ENCODE measurements around the gene SYNE1.

Gene SYNE1

DNA sequence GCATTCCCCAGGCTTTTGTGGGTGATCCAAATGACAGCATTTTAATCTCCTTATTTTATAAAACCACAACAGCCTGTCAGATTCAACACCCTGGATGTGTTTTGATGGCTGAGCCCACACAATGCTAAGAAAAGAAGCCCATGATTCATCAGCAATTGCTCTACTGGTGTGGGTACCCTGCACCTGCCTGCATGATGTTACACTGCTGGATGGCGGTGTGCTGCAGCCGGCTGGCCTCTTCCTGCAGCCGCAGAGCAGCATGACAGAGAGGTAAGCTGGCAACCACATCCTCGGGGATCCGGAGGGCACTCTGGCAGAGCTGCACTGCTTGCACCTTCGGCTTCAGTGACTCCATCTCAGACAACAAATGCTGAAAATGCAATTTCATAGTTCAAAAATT, 327.5 kb downstream of the SYNE1 start:
- Mint-ChIP-seq H3K4me1 (peaks cover 8% of the 10 kb centered on the region), H3K36me3 (ENCODE audit: low read depth) (no peaks in the 10 kb centered on the region), H3K4me3 (no peak overlapping the region), H3K27ac (no peak overlapping the region), H3K27me3 (ENCODE audit: low read depth, poor library complexity) (peaks cover 4% of the 10 kb centered on the region), H3K9me3 (no peaks in the 10 kb centered on the region)
- DNase-seq = no peak
- TF ChIP-seq, protein P1, sequence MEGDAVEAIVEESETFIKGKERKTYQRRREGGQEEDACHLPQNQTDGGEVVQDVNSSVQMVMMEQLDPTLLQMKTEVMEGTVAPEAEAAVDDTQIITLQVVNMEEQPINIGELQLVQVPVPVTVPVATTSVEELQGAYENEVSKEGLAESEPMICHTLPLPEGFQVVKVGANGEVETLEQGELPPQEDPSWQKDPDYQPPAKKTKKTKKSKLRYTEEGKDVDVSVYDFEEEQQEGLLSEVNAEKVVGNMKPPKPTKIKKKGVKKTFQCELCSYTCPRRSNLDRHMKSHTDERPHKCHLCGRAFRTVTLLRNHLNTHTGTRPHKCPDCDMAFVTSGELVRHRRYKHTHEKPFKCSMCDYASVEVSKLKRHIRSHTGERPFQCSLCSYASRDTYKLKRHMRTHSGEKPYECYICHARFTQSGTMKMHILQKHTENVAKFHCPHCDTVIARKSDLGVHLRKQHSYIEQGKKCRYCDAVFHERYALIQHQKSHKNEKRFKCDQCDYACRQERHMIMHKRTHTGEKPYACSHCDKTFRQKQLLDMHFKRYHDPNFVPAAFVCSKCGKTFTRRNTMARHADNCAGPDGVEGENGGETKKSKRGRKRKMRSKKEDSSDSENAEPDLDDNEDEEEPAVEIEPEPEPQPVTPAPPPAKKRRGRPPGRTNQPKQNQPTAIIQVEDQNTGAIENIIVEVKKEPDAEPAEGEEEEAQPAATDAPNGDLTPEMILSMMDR (IDR thresholded peaks at IDR 0.05) = no peak

DNA sequence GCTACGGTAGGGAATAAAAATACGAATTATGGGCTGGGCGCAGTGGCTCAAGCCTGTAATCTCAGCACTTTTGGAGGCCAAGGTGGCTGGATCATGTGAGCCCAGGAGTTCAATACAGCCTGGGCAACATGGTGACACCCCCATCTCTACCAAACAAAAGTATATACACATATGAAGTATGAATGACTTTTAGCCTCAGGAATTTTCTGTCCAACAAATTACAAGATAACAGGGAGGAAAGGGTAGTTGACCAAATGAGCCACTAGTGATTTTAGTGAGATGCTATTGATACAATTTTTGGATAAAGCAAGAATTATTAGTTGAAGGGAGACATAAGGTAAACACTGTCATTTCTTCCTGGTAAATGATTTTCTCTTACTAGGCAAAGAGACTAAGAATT, 328.2 kb downstream of the SYNE1 start:
- no peaks in the 10 kb centered on the region for H3K36me3 Mint-ChIP-seq (ENCODE audit: low read depth)
- no peak overlapping the region for H3K4me3 Mint-ChIP-seq
- H3K4me1 Mint-ChIP-seq = peaks cover 4% of the 10 kb centered on the region
- H3K27ac Mint-ChIP-seq = no peak overlapping the region
- peaks cover 7% of the 10 kb centered on the region for H3K27me3 Mint-ChIP-seq (ENCODE audit: low read depth, poor library complexity)
- no peak for DNase-seq
- TF ChIP-seq, protein P1 (IDR thresholded peaks at IDR 0.05) = no peak
- H3K9me3 Mint-ChIP-seq = no peaks in the 10 kb centered on the region

DNA sequence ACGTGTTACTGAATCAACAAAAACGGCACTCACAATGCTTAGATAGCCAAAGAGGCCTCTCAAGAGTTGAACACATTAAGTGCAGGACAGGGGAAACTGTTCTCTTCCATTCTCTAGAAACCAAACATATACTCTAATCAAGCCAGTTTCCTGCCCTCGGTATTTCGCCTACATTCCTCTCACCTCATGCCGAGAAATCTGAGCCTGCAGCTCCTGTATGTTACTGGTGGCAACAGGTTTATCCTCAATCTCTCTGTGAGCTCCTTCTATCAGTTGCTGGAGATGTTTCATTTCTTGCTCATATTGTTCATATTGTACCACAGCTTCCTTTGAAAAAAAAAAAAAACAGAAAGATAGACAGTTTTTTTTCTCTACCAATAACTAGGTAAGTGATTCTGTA, 328.9 kb downstream of the SYNE1 start:
- no peak overlapping the region for H3K27ac Mint-ChIP-seq
- TF ChIP-seq, protein P1 (IDR thresholded peaks at IDR 0.05) = no peak
- H3K9me3 Mint-ChIP-seq = no peaks in the 10 kb centered on the region
- H3K4me1 Mint-ChIP-seq = no peaks in the 10 kb centered on the region
- no peak for DNase-seq
- no peak overlapping the region for H3K4me3 Mint-ChIP-seq
- H3K36me3 Mint-ChIP-seq (ENCODE audit: low read depth) = no peaks in the 10 kb centered on the region
- H3K27me3 Mint-ChIP-seq (ENCODE audit: low read depth, poor library complexity) = peaks cover 7% of the 10 kb centered on the region

DNA sequence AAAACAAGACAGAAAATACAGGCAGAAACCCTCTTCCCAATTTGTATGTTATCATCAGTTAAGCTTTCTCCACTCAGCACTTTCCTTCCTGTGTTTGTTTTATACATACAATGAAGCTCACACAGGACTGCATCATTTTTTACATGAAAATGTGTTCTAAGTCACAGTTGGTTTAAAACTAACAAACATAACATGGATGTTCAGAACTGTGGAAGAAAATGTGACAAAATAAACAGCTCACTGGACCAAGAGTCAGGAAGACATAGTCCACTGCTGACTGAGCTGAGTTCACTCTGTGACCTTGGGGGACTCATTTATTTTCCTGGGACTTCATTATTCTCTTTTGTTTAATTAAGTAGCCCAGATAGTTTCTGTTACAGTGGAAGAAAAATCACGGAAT, 331.5 kb downstream of the SYNE1 start:
- TF ChIP-seq, protein P1 (IDR thresholded peaks at IDR 0.05) = no peak
- H3K4me1 Mint-ChIP-seq = peaks cover 14% of the 10 kb centered on the region
- H3K27me3 Mint-ChIP-seq (ENCODE audit: low read depth, poor library complexity) = peaks cover 7% of the 10 kb centered on the region
- no peaks in the 10 kb centered on the region for H3K36me3 Mint-ChIP-seq (ENCODE audit: low read depth)
- H3K9me3 Mint-ChIP-seq = no peaks in the 10 kb centered on the region
- H3K4me3 Mint-ChIP-seq = no peak overlapping the region
- H3K27ac Mint-ChIP-seq = no peak overlapping the region
- DNase-seq = no peak

DNA sequence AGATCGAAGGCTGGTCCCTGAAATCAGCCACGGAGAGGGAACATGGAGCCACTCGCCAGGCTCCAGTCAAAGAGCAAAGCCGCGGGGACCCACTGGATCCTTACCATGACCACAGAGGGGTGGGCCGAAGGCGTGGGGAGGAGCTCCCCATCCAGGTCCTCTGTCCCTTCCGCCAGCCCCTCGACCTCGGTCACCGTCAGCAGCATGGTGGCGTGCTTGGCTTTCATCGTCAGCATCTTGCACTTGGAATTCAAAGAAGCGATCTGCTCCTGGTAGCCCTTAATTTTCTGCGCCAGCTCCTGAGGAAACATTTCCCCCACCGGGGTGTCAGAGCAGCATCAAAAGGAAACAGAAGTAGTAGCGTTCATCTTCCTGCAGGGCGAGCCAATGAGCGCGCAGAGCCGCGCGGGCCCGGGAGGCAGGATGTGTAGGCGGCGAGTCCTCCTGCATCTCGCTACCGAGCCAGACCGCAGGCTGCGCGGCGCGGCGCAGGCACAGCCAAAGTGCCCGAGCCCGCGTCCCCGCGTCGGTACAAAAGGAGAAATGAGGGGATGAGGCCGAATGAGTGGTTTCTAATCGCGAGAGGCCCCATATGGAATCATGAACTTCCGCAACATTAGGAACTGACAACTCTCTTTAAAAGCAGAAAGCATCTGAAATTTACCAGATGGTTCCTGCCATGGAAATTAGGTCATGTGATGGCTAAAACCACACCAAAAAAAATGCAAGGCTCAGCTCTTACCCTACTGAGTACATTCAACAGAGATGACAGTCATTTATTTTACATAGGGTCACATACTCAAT, 335.2 kb downstream of the SYNE1 start:
- peak overlapping the region; percentile 98 for H3K4me3 Mint-ChIP-seq
- peaks cover 10% of the 10 kb centered on the region for H3K27me3 Mint-ChIP-seq (ENCODE audit: low read depth, poor library complexity)
- no peaks in the 10 kb centered on the region for H3K9me3 Mint-ChIP-seq
- H3K27ac Mint-ChIP-seq = peak overlapping the region; percentile 92
- TF ChIP-seq, protein P1 (IDR thresholded peaks at IDR 0.05) = peak; percentile 53
- H3K4me1 Mint-ChIP-seq = peaks cover 25% of the 10 kb centered on the region
- peak; percentile 85 for DNase-seq
- no peaks in the 10 kb centered on the region for H3K36me3 Mint-ChIP-seq (ENCODE audit: low read depth)

Measured in nephron progenitor cell (in vitro differentiated cells).